ENCODE measurements around the gene CAAP1.
"Not testable (repeated sequence)": the region's sequence is repeated elsewhere in the genome, so short reads cannot be mapped to it uniquely, and the experiment has no call there.

CAAP1 gene, protein sequence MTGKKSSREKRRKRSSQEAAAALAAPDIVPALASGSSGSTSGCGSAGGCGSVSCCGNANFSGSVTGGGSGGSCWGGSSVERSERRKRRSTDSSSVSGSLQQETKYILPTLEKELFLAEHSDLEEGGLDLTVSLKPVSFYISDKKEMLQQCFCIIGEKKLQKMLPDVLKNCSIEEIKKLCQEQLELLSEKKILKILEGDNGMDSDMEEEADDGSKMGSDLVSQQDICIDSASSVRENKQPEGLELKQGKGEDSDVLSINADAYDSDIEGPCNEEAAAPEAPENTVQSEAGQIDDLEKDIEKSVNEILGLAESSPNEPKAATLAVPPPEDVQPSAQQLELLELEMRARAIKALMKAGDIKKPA

GRCh38 chr9:26892251-26893029 lies at the start of gene CAAP1:
Gene CAAP1, minus strand, starts transcription at chr9:26892802. Its CDS starts 87 bp downstream, at chr9:26892715.
- DNase-seq, result peak; percentile 90

- DNase-seq, result no peak
These were observed 48.2 kb upstream of the CAAP1 start for GRCh38 chr9:26940779-26941178.

- no peak for DNase-seq
These were observed 47.5 kb upstream of the CAAP1 start for GRCh38 chr9:26939955-26940711.

- DNase-seq, result no peak
These were observed 45.3 kb upstream of the CAAP1 start for GRCh38 chr9:26937816-26938371.

GRCh38 chr9:26935847-26936246 lies 43.2 kb upstream of the CAAP1 start:
- no peak for DNase-seq

GRCh38 chr9:26928902-26929495 lies 36.4 kb upstream of the CAAP1 start:
- no peak for DNase-seq

- no peak for DNase-seq
These were observed 33.0 kb upstream of the CAAP1 start for GRCh38 chr9:26925609-26926008.

- no peak for DNase-seq
These were observed 27.1 kb upstream of the CAAP1 start for GRCh38 chr9:26919698-26920097.

DNA sequence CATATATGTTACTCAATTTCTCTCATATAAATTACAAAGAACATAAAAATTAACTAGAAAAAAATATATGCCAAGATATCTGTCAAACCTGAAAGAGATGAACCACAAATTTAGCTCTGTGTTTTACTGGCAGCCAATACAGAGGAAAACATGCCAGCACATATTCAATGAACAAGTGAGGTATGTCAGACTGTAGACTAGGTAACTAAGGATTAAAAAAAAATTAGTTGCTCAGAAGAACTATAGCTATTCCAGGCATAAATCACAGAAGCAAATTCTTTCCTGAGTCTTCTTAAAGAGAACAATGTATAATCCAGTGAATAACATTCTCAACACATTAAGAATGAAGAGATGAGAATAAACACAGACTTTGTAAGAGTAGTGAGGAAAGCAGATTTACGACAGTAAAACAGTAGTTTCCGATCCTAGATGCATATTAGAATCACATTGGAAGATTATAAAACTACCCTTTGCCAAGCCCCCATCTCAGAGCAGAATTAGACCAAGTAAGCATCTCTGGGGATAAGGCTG lies 20.6 kb upstream of the CAAP1 start:
- DNase-seq, result no peak

- no peak for DNase-seq
These were observed 12.1 kb upstream of the CAAP1 start for GRCh38 chr9:26904671-26905070.

GRCh38 chr9:26904070-26904469 lies 11.5 kb upstream of the CAAP1 start:
- no peak for DNase-seq

- no peak for DNase-seq
These were observed 551 bp upstream of the CAAP1 start for GRCh38 chr9:26893030-26893676.

DNA sequence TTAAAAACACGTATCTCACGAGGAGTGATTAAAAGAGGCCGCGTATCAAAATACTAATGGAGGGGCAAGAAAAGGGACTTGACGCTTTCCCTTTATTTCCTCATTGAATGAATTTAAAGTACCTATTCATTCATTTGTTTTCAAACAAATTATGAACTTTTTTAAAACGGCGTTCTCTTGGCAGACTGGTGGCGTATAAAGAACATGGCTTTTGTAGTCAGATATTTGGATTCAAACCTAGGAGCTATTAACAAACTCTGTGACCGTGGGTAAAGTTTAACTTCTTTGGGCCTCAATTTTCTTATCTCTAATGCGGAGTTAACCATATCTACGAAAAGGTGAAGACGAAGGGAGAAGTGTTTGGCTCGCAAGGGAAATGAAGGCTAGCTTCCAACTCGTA lies 876 bp downstream of the CAAP1 start:
- no peak for DNase-seq

DNA sequence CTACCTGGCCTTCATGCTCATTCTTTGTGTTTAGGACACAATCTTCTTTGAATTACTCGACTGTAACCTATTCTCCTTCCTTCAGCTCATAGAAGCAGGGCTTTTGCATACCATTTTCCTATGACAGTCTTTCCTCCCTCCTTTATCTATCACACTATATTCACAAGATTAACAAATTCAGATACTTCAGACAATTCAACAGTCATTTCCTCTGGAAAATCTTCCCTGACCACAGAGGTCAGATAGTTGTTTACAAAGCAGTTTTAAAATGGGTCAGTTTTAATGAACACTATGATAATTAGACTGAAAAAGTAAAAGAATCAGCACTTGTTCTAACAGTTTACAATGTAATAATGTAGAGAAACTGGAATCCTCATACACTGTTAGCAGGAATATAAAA lies 4.3 kb downstream of the CAAP1 start:
- no peak for DNase-seq

DNA sequence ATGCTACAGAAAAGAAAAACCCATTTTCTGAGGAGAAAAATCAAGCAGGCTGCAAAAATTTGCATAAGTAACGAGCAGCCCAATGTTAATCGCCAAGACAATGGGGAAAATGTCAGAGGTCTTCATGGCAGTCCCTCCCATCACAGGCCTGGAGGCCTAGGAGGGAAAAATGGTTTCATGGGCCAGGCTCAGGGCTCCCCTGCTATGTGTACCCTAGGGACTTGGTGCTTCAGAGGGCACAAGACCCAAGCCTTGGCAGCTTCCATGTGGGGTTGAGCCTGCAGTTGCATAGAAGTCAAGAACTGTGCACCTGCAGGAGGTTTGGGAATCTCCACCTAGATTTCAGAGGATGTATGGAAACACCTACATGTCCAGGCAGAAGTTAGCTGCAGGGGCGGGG lies 10.4 kb downstream of the CAAP1 start:
- no peak for DNase-seq

DNA sequence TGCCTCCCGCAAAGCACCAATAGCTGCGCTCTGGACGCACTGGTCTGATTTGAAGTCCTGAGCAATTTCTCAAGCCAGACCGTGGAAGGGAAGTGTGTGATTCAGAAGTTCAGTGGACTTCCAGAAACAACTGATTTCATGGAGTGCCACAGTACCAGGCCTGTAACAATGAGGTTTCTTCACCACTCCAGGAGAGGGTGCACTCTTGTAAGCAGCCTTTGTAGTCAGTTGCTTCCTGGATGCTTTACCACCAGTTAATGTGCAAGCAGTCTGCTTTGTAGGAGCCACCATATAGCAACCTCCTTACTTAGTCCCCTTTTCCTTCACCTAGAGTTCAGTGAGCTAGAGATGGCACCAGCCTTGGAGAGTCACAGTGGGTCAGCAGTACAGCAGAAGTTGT lies 12.3 kb downstream of the CAAP1 start:
- no peak for DNase-seq

DNA sequence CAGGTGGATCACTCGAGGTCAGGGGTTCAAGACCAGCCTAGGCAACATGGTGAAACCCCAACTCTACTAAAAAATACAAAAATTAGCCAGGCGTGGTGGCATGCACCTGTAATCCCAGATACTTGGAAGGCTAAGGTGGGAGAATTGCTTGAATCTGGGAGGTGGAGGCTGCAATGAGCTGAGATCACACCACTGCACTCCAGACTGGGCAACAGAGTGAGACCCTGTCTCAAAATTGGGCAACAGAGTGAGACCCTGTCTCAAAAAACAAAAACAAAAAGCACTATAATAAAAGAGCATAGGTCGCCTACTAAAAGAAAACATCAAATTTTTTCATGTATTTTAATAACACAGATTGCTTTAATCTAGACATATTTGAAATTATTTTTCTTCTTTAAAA lies 17.4 kb downstream of the CAAP1 start:
- not testable (repeated sequence) for DNase-seq

GRCh38 chr9:26870292-26870691 lies 22.3 kb downstream of the CAAP1 start:
- no peak for DNase-seq

DNA sequence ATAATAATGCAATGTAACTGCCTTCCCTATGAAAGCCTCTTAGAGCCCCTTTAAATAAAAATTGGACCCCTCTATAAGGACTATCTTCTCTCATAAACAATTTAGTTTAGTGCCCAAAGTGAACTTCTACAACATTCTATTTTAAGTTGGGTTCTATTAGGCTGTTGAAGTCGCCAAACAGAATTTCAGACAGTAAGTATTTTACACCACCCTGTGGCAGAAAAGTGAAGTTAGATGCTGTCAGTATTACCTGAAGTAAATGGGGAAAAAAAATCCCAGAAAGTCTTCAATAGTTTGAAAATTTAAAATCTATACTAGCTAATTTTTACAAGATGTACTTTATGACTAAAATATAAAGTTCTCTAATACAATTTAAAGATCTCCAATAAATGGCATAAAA lies 29.5 kb downstream of the CAAP1 start:
- no peak for DNase-seq

DNA sequence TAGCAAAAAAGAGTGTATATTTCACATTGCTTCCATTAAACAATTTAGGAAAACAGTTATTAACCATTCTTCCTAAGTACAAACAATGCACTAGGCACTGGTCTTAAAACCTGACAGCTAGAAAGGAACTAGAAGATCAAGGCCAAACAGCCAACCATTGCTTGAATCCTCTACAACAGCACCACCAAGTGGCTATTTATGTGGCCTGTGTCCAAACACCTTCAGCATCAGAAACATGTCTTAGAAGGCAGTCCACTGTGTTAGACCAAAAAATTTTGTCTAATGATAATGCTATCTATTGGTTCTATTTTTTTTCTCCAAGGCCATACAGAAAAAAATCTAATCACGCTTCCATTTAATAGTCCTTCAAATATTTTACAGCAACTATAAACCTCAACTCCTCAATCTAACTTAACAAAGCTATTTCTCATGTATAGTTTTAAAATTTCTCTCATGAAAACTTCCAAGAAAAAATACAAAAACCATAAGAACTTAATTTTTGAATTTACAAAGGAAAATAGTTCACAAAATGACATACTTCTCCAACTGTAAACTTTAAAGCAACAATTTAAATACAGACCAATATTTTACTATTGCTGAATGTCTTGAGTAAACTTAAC lies 36.1 kb downstream of the CAAP1 start:
- DNase-seq, result peak; percentile 36

GRCh38 chr9:26850995-26851394 lies 41.6 kb downstream of the CAAP1 start:
- DNase-seq, result no peak

GRCh38 chr9:26833792-26834191 lies 58.8 kb downstream of the CAAP1 start:
- no peak for DNase-seq

Data from NCI-H774 (cell line).